GM10847 (cell line): ENCODE data around the gene CLTCL1.

Experiments used
- POLR2A ChIP-seq: IDR thresholded peaks from 2 replicates; pipeline ENCODE4 v1.6.1; 2011; ENCODE audit not compliant: insufficient read length; ENCODE audit errors: extremely low read depth

CLTCL1 gene

GRCh38 chr22:19195796-19196731 lies 95.5 kb downstream of the CLTCL1 start:
- no peak for TF ChIP-seq POLR2A

DNA sequence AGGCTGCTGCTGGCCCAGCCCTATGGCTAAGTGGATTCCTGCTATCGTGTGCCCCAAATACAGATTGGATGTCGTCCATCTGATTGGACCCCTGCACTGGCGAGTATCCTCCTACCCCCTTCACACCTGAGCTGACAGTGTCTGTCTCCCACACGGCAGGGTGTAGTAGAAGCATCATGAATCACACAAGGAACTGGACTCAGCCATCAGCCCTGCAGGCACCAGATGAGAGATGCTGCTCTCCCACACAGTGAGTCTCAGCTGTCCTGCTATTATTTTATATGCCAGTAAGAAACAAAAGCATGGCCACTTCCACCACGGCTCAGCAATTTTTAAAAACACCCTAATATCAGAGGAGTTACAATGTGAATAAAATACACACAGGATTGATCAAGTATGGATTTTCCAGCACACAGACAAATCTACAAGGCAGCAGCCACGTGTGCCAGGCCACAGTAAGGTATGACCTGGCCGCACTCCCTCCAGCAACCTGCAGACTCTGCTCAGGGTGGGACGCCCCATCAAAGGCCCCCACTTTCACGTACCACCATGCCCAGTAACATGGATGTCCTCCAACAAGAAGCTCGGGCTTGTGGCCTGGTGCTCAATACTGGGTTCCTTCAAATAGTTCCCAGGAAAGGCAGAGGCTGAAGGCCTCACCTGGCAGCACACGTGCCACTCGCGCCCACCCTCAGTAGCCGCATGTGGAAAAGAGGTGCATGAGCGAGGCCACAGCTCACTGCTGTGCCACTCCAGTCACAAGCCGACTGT lies 96.6 kb downstream of the CLTCL1 start:
- no peak for TF ChIP-seq POLR2A

GRCh38 chr22:19193879-19194278 lies 97.6 kb downstream of the CLTCL1 start:
- TF ChIP-seq POLR2A: no peak

GRCh38 chr22:19187716-19188563 lies 103.6 kb downstream of the CLTCL1 start:
- no peak for TF ChIP-seq POLR2A

GRCh38 chr22:19184276-19184997 lies 107.1 kb downstream of the CLTCL1 start:
- no peak for TF ChIP-seq POLR2A

DNA sequence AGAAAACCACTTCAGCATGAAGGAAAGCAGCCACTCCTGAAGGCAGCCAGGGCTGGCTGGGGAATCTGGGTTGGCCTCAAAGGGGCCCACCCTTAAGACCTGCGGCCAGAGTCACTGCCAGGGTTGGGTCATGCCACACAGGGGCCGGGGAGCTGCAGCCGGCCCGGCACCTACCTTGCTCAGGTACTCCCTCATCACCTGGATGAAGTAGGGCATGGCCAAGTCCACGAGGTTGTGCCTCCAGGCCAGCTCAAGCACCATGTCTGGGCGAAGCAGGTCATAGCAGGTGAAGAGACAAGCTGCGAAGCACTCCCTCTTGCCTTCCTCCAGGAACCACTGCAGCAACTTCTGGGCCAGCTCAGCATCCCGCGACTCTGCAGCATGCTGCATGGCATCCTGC lies 108.3 kb downstream of the CLTCL1 start:
- no peak for TF ChIP-seq POLR2A

- TF ChIP-seq POLR2A: no peak
Measured at GRCh38 chr22:19182472-19183157, 108.9 kb downstream of the CLTCL1 start.

DNA sequence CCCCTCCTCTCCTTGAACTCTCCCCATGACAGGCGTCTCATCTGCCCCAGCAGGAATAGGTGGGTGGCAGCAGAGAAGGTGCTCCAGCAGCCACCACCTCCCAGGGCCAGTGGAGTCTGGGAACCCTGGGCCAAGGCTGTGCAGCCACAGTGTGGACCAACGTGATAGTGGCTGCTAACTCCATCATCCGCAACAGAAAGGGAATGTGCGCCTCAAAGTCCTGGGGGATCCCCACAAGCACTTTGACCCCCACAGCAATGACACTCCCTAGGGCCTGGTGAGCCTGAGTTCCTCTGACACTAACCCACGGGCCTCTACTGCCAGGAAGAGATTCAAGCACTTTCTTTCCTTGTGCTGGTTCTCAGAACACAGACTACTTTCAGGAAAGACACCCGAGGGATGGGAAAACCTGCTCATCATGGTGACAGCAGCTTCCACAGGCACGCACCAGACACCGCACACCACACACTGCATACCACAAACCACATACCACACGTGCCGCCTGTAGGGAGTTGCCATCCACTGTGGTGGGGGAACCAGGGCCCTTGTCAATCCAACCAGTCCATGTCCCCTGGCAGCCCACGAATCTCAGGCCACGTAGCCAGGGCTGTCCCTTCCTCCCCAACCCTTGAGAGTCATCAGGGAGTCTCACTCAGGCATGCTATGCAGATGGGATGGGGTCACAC lies 109.6 kb downstream of the CLTCL1 start:
- TF ChIP-seq POLR2A: no peak

DNA sequence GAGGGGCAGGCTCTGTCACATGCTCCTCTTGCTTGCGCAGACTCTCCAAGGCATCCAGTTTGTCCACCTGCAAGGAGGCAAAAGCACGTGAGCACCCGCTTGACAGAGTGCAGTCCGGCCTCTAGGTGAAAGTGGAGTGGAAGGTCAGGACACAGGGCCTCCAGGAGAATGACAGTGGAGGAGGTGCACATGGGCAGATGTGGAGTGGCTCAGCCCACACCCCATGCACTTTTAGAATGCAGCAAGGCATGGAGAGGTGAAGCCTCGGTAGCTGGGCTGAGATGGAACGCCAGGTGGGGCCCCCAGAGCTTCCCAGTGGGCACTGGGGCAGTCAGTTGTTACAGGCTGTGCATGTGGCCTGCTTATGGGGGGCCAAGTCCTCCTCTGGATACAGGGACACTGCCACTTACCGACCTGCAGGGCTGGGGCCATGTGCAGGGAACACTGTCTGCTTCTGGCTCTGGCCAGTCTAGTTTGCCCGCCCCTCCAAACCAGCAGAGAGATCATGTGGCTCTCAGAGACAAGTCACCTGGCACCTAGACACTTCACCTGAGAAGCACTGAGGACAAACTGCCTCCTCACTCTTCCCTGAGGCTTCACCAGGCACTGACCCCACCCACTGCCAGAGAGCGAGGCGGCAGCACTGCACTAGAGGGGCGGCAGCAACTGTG lies 110.6 kb downstream of the CLTCL1 start:
- TF ChIP-seq POLR2A: no peak

GRCh38 chr22:19180234-19180633 lies 111.3 kb downstream of the CLTCL1 start:
- TF ChIP-seq POLR2A: no peak

GRCh38 chr22:19179497-19180048 lies 111.9 kb downstream of the CLTCL1 start:
- no peak for TF ChIP-seq POLR2A

DNA sequence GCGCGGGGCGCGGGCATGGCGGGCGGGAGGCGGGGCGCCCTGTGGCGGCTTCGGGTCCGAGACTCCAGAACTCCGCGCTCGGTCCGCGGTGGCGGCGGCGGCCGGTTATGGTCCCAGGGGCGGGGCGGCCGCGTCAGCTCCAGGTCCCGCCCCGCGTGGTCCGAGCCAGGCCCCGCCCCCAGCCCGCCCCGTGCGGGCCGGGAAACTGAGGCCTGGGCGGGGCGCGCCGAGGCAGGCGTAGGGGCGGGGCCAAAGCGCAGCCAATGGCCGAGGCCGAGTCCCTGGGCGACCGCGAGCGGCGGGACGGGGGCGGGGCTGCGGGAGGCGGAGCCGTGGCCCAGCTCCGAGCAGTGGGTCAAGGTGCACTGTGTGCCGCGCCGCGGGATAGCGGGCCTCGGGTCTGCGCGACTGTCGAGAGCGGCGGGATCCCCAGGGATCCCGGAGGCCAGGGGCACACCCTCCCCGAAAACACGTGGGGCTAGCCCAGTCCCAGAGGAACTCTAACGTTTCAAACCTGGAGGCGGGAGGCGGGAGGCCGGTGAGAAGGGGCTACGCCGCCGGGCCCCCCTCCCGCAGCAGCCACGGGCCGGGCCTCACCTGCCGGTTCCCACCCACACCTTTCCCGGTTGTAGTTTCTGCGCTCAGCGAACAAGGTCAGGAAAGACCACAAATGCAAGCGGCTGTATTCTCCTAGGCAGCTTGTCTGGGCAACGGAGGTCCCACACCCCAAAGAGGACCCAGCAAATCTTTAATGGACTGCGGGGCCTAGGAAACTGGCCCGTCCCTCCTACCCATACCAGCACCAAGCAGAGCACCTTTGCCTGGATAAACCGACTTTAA lies 112.6 kb downstream of the CLTCL1 start, which contains the start of gene SLC25A1:
Gene SLC25A1 (minus strand): TSS at position 80 of the 840 bp plus-strand sequence. CDS start 63 bp downstream, at position 17.
- TF ChIP-seq POLR2A: peak; percentile 6
